Activated CD8-positive, alpha-beta memory T cell treated with anti-CD3 and anti-CD28 coated beads, Interleukin-2, amount 50 U/mL, for 24 hours (primary cell): ENCODE results near the gene GLYR1.

Source experiments
- DNase-seq: peaks from one replicate; pipeline ENCODE4 v3.0.0-alpha.2; 2020; ENCODE audit errors: extremely low read depth

The GLYR1 gene

GRCh38 chr16:4850211-4850610 lies 3.1 kb upstream of the GLYR1 start:
- DNase-seq, result no peak

GRCh38 chr16:4847774-4848587 lies 893 bp upstream of the GLYR1 start:
- no peak for DNase-seq

- DNase-seq, result no peak
Measured at GRCh38 chr16:4846503-4846900, 586 bp downstream of the GLYR1 start.

- no peak for DNase-seq
Measured at GRCh38 chr16:4840984-4841383, 6.1 kb downstream of the GLYR1 start.

- no peak for DNase-seq
Measured at GRCh38 chr16:4839942-4840341, 7.1 kb downstream of the GLYR1 start.

- no peak for DNase-seq
Measured at GRCh38 chr16:4837733-4838501, 9.2 kb downstream of the GLYR1 start.

- no peak for DNase-seq
Measured at GRCh38 chr16:4836727-4837126, 10.4 kb downstream of the GLYR1 start.

GRCh38 chr16:4833584-4833983 lies 13.5 kb downstream of the GLYR1 start:
- DNase-seq, result no peak

GRCh38 chr16:4832698-4833343 lies 14.3 kb downstream of the GLYR1 start:
- no peak for DNase-seq

GRCh38 chr16:4831616-4832015 lies 15.5 kb downstream of the GLYR1 start:
- DNase-seq, result no peak

- no peak for DNase-seq
Measured at GRCh38 chr16:4830408-4830807, 16.7 kb downstream of the GLYR1 start.

GRCh38 chr16:4828567-4829321 lies 18.3 kb downstream of the GLYR1 start:
- no peak for DNase-seq

GRCh38 chr16:4826980-4827379 lies 20.1 kb downstream of the GLYR1 start:
- DNase-seq, result no peak

- DNase-seq, result no peak
Measured at GRCh38 chr16:4826526-4826925, 20.6 kb downstream of the GLYR1 start.

- DNase-seq, result no peak
Measured at GRCh38 chr16:4825196-4825595, 21.9 kb downstream of the GLYR1 start.

- DNase-seq, result no peak
Measured at GRCh38 chr16:4820652-4821051, 26.4 kb downstream of the GLYR1 start.

GRCh38 chr16:4814542-4815173 lies 32.4 kb downstream of the GLYR1 start:
- no peak for DNase-seq

GRCh38 chr16:4814046-4814445 lies 33.0 kb downstream of the GLYR1 start:
- no peak for DNase-seq

GRCh38 chr16:4813251-4814003 lies 33.7 kb downstream of the GLYR1 start:
- no peak for DNase-seq

- DNase-seq, result no peak
Measured at GRCh38 chr16:4811773-4812172, 35.3 kb downstream of the GLYR1 start.

- no peak for DNase-seq
Measured at GRCh38 chr16:4811242-4811641, 35.8 kb downstream of the GLYR1 start.
